Peyer's patch (tissue), 4 donors: Measurements from ENCODE around the gene FIGN. TPM values are rescaled to one million over a fixed set of nuclear protein-coding genes. Genes with fewer than 3 reads are reported as not detected.

Experiments used
- DNase-seq, 3 donors: peaks; one replicate each; pipeline ENCODE4 v3.0.0-alpha.2; 2017 to 2019
- H3K27ac ChIP-seq, 4 donors: fragments of 200-600 bp; sonication (generic); one replicate each; pipeline ENCODE4 v1.5.1; 2016 to 2019
- H3K27me3 ChIP-seq, 2 donors: fragments of 200-600 bp; sonication (generic); one replicate each; pipeline ENCODE4 v1.5.1; 2019
- H3K36me3 ChIP-seq, 3 donors: fragments of 200-600 bp; sonication (generic); one replicate each; pipeline ENCODE4 v1.5.1; 2016 to 2019
- H3K4me1 ChIP-seq, 4 donors: fragments of 200-600 bp; sonication (generic); one replicate each; pipeline ENCODE4 v1.5.1; 2016 to 2019
- H3K4me3 ChIP-seq, 4 donors: fragments of 200-600 bp; sonication (generic); 1 replicate in 3 of 4; 2 replicates in 1 of 4; pipeline ENCODE4 v1.5.1; 2016 to 2019; ENCODE audit warnings: mild to moderate bottlenecking in 1 of 4
- H3K9me3 ChIP-seq, 4 donors: fragments of 200-600 bp; sonication (generic); one replicate each; pipeline ENCODE4 v1.5.1; 2016 to 2019; ENCODE audit warnings: mild to moderate bottlenecking in 1 of 4
- CTCF ChIP-seq, 6 experiments: fragments of 450-650 bp in 4 of 6; fragments of 200-600 bp in 2 of 6; sonication (generic) in 1 of 6; IDR thresholded peaks; one replicate each; pipeline ENCODE4 v1.5.1; 2017 to 2019; ENCODE audit warnings: antibody characterized with exemption in 6 of 6, mild to moderate bottlenecking in 3 of 6, moderate library complexity in 1 of 6
- POLR2A ChIP-seq, 2 donors: fragments of 450-650 bp; IDR thresholded peaks; one replicate each; pipeline ENCODE4 v1.5.1; 2017; ENCODE audit warnings: antibody characterized with exemption in 2 of 2, mild to moderate bottlenecking in 2 of 2, moderate library complexity in 2 of 2
- total RNA-seq, 4 donors: library from RNA; depleted of rRNA; stranded (reverse); fragments of >200 nt; gene quantifications; one replicate each; pipeline ENCODE4 v1.1.0, GENCODE V29; 2016

Gene FIGN
- total RNA-seq, 4 donors from 2014 or later: 0.53 to 8.3 (median 0.95) TPM

GRCh38 chr2:163659224-163659623 lies 76.6 kb downstream of the FIGN start:
- H3K4me3 ChIP-seq: no peak overlapping the region
- no peaks in the 10 kb centered on the region for H3K9me3 ChIP-seq
- no peaks in the 10 kb centered on the region for H3K36me3 ChIP-seq
- no peaks in the 10 kb centered on the region for H3K4me1 ChIP-seq
- no peak for DNase-seq
- H3K27ac ChIP-seq: no peak overlapping the region
- H3K27me3 ChIP-seq: no peaks in the 10 kb centered on the region
- TF ChIP-seq POLR2A (IDR thresholded peaks at IDR 0.05) (no peak), CTCF (IDR thresholded peaks at IDR 0.05) (no peak)

- H3K4me1 ChIP-seq: no peaks in the 10 kb centered on the region
These were observed 77.3 kb downstream of the FIGN start for GRCh38 chr2:163658556-163658955.

GRCh38 chr2:163657281-163657656 lies 78.5 kb downstream of the FIGN start:
- Histone ChIP-seq H3K36me3 (no peaks in the 10 kb centered on the region), H3K4me1 (no peaks in the 10 kb centered on the region), H3K9me3 (no peaks in the 10 kb centered on the region), H3K27me3 (no peaks in the 10 kb centered on the region), H3K4me3 (no peak overlapping the region), H3K27ac (no peak overlapping the region)
- TF ChIP-seq POLR2A (IDR thresholded peaks at IDR 0.05) (no peak), CTCF (IDR thresholded peaks at IDR 0.05) (no peak)
- DNase-seq: no peak

More at GRCh38 chr2:163658556-163658955, 77.3 kb downstream of the FIGN start:
- Histone ChIP-seq H3K27me3 (no peaks in the 10 kb centered on the region), H3K4me3 (no peak overlapping the region), H3K36me3 (no peaks in the 10 kb centered on the region), H3K9me3 (no peaks in the 10 kb centered on the region), H3K27ac (no peak overlapping the region)
- DNase-seq: no peak
- no peak for TF ChIP-seq POLR2A (IDR thresholded peaks at IDR 0.05)
- no peak for TF ChIP-seq CTCF (IDR thresholded peaks at IDR 0.05)

GRCh38 chr2:163656622-163657280 lies 79.1 kb downstream of the FIGN start:
- TF ChIP-seq CTCF (IDR thresholded peaks at IDR 0.05) (no peak), POLR2A (IDR thresholded peaks at IDR 0.05) (no peak)

GRCh38 chr2:163655667-163656066 lies 80.1 kb downstream of the FIGN start:
- no peaks in the 10 kb centered on the region for H3K4me1 ChIP-seq
- TF ChIP-seq CTCF (IDR thresholded peaks at IDR 0.05) (no peak), POLR2A (IDR thresholded peaks at IDR 0.05) (no peak)
- no peaks in the 10 kb centered on the region for H3K36me3 ChIP-seq
- H3K27ac ChIP-seq: no peak overlapping the region
- no peaks in the 10 kb centered on the region for H3K9me3 ChIP-seq
- H3K27me3 ChIP-seq: no peaks in the 10 kb centered on the region
- no peak for DNase-seq
- H3K4me3 ChIP-seq: no peak overlapping the region

More at GRCh38 chr2:163656622-163657280, 79.1 kb downstream of the FIGN start:
- Histone ChIP-seq H3K9me3 (no peaks in the 10 kb centered on the region), H3K27me3 (no peaks in the 10 kb centered on the region), H3K36me3 (no peaks in the 10 kb centered on the region), H3K27ac (no peak overlapping the region), H3K4me3 (no peak overlapping the region), H3K4me1 (no peaks in the 10 kb centered on the region)
- DNase-seq: no peak
